IMR-90 (cell line): ENCODE measurements around the gene MEGF11.

Source experiments
- CEBPB ChIP-seq: IDR thresholded peaks from 2 replicates; pipeline ENCODE4 v1.6.1; 2012; ENCODE audit warnings: low read depth, low read length, improper control_type of control experiment
- CTCF ChIP-seq: conservative IDR thresholded peaks from 2 replicates; pipeline ENCODE4 v1.5.1; 2012; ENCODE audit warnings: mild to moderate bottlenecking, low read depth, low read length, improper control_type of control experiment
- ELK1 ChIP-seq: fragments of 150-350 bp; IDR thresholded peaks from 2 replicates; pipeline ENCODE4 v1.6.1; 2016; ENCODE audit warnings: low read depth, mild to moderate bottlenecking, low read length, moderate library complexity, borderline replicate concordance
- FOS ChIP-seq: fragments of 150-350 bp; IDR thresholded peaks from 2 replicates; pipeline ENCODE4 v1.6.1; 2016; ENCODE audit warnings: low read depth, low read length
- MAZ ChIP-seq: IDR thresholded peaks from 2 replicates; pipeline ENCODE4 v1.6.1; 2012; ENCODE audit warnings: low read depth, mild to moderate bottlenecking, low read length, improper control_type of control experiment, moderate library complexity, borderline replicate concordance
- MXI1 ChIP-seq: IDR thresholded peaks from 2 replicates; pipeline ENCODE4 v1.6.1; 2012; ENCODE audit warnings: low read depth, mild to moderate bottlenecking, low read length, moderate library complexity, borderline replicate concordance
- POLR2A ChIP-seq: IDR thresholded peaks from 2 replicates; pipeline ENCODE4 v1.6.1; 2012; ENCODE audit warnings: mild to moderate bottlenecking, low read depth, low read length
- RAD21 ChIP-seq: IDR thresholded peaks from 2 replicates; pipeline ENCODE4 v1.6.1; 2012; ENCODE audit warnings: low read length, improper control_type of control experiment
- RCOR1 ChIP-seq: IDR thresholded peaks from 2 replicates; pipeline ENCODE4 v1.6.1; 2012; ENCODE audit warnings: mild to moderate bottlenecking, low read length, improper control_type of control experiment; ENCODE audit not compliant: insufficient replicate concordance
- RFX5 ChIP-seq: IDR thresholded peaks from 2 replicates; pipeline ENCODE4 v1.8.0; 2012; ENCODE audit warnings: low read depth, mild to moderate bottlenecking, low read length, moderate library complexity
- SMC3 ChIP-seq: fragments of 150-350 bp; IDR thresholded peaks from 2 replicates; pipeline ENCODE4 v1.6.1; 2016; ENCODE audit warnings: low read depth, mild to moderate bottlenecking, antibody characterized with exemption, low read length, moderate library complexity
- USF2 ChIP-seq: fragments of 150-350 bp; IDR thresholded peaks from 2 replicates; pipeline ENCODE4 v1.6.1; 2017; ENCODE audit warnings: mild to moderate bottlenecking, antibody characterized with exemption, low read length, low read depth

- TF ChIP-seq CEBPB (no peak), POLR2A (no peak), CTCF (no peak), MXI1 (no peak), FOS (no peak), RFX5 (no peak), RAD21 (no peak), USF2 (no peak), MAZ (no peak), SMC3 (no peak), ELK1 (no peak), RCOR1 (no peak)
Measured at GRCh38 chr15:66100761-66101160, 152.8 kb downstream of the MEGF11 start.
